HG03571 (cell line): ENCODE results near the gene BCL2L2.
"Not testable (repeated sequence)": the region's sequence is repeated elsewhere in the genome, so short reads cannot be mapped to it uniquely, and the experiment has no call there.

Experiments
- ATAC-seq: cut with Tn5 transposase; IDR thresholded peaks from one replicate; pipeline ENCODE4 v1.9.1; 2021; ENCODE audit not compliant: unreplicated experiment

The BCL2L2 gene, protein sequence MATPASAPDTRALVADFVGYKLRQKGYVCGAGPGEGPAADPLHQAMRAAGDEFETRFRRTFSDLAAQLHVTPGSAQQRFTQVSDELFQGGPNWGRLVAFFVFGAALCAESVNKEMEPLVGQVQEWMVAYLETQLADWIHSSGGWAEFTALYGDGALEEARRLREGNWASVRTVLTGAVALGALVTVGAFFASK

DNA sequence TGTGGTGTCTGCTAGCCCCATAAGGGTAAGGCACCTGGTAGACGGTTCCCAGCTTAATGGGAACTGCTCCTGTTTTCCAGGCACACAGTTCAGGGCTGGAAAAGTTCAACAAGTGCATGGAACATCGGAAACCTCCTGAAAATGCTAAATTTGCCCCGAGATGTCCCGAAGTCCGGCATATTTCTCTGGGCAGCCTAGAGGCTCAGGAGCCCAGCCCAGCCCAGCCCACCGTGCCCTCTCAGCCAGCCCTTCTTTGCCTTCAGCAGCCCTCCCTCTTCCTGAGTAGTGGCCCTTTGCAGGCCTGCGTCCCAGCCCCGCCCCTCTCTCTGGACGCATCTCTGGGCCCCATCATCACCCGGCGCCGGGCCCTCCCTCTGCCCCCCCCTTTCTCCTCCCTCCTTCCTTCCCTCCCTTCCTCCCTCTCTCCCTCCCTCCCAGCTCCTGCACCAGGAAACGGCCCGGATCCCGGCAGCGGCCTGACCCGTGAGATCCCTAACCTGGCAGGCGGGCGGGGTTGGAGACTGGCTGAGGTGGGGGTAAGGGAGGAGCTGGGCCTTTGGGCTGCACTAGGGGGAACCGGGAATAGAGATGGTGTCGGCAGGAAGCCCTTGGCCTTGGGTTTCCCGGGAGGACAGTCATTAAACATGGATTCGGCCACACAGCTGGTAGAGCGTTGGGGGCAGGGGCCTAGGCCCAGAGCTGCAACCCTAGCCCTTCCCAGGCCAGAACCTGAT is at the start of gene BCL2L2:
TSS of gene BCL2L2 (plus strand) at position 422 of the 734 bp plus-strand sequence. CDS start 935 bp downstream, outside the sequence.
- no peak for ATAC-seq

DNA sequence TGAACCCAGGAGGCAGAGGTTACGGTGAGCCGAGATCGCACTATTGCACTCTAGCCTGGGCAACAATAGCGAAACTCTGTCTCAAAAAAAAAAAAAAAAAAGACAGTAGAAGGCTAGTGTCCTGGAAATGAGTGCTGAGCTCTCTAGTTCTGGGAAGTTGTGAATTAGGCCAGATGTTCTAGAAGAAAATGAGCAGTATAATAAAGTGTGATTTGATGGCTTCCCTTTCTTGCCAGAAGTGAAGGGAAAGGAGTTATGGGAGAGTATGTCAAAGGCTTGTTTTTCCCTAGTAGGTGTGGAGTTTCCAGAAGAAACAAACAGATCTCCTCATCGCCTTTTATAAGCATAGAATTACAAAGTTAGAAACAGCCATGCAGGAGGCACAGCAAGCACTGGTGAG is 48.4 kb upstream of the BCL2L2 start:
- no peak for ATAC-seq

DNA sequence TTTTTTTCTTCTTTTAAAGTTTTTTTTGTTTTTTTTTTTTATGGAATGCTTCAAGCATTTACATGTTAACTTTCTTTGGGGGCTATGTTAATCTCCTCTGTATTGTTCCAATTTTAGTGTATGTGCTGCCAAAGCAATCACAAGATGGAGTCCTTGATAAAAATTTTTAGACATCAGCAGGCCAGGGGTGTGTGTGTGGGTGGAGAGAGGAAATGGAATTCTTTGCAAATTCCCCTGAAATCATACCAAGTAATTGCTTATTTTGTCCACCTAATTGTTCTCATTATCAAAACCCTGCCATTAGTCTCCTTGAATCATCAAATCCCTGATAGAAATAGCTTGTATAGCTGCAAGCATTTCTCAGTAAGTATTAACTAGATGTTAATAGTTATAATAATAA is 47.2 kb upstream of the BCL2L2 start:
- ATAC-seq: no peak

DNA sequence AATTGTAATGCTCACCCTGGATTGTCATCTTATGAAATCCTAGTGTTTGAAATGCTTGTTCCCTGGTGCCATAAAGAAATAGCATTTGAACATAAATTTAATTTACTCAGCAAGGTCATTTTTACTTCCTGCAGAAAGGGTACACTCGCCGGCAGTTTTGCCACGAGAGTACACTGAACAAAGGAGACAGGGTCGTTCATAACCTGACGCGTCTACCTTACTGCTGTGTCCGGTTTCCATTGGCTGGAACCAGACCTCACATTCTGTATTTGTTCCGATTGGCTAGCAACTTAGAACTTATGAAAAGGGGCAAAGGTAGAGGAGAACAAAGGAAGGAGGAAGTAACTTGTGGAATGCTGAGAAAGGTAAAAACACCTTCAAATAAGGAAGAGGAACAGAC is 45.8 kb upstream of the BCL2L2 start:
- ATAC-seq: not testable (repeated sequence)

DNA sequence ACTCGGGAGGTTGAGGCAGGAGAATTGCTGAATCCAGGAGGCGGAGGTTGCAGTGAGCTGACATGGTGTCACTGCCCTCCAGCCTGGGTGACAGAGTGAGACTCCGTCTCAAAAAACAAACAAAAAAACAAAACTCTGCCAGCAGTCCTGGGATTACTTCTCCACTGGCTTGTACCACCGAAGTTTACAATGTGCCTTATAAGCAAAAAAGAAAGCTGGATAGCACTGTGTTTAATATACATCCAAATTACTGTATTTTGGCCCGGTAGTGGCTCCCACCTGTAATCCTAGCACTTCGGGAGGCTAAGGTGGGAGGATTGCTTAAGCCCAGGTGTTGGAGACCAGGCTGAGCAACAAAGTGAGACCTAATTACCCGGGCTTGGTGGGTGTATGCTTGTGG is 37.4 kb upstream of the BCL2L2 start:
- ATAC-seq: no peak

DNA sequence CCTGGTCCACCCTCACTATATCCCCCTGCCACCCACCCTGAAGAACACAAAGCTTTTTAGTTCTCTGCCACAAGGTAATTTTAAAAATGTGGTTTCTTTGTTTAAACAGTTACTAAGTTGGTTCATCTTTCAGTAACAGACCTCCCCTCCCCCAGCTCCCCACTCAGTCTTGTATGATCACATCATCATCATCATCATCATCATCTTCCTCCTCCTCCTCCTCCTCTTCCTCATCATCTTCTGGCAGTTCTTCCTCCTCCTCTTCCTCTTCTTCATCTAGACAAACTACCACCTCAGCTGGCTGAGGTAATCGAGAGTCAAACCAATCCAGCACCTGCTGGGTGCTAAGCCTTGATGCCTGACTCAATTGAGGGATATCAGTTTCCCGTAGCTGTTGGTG is 31.2 kb upstream of the BCL2L2 start:
- no peak for ATAC-seq

DNA sequence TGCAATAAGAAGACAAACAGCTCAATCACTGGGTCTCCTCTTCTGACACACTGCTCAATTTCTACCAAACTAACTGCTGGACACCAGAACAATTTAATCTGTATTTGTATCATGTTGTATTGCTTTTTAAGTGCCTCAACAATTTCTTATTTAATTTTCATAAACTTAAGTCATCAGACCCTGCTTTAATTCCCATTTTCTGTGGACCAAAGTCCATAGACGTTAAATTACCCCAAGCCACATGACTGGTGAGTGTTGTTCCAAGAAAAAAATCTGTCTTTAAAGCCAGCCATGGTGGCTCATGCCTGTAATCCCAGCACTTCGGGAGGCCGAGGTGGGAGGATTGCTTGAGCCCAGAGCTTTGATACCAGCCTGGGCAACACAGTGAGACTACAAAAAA is 29.4 kb upstream of the BCL2L2 start:
- no peak for ATAC-seq

DNA sequence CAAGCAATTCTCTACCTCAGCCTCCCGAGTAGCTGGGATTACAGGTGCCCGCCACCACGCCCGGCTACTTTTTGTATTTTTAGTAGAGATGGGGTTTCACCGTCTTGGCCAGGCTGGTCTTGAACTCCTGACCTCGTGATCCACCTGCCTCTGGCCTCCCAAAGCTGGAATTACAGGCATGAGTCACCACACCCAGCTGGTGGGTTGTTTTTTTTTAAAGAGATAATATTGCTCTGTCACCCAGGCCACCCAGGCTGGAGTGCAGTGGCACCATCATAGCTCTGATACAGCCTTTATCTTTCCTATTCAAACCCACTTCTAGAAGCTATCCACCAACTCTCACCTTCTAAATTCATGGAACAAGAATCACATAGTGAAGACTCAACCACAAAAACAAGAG is 28.7 kb upstream of the BCL2L2 start:
- not testable (repeated sequence) for ATAC-seq

DNA sequence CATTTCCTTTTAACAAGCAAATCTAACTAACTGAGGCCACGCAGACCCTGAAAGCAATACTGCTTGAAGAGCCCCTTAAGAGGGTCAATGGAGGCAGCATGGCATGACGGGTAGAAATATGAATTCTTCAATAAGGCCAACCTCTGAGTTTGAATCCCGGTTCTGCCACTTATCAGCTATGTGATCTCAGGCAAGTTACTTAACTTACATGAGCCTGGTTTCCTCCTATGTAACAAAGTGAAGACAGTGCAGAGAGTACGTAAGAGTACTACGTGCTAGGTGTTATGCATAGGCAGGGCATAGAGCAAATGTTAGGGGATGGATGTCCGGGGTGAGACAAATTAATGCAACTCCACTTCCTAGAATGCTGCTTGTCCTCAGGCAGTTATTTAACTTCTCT is 25.4 kb upstream of the BCL2L2 start:
- ATAC-seq: no peak

DNA sequence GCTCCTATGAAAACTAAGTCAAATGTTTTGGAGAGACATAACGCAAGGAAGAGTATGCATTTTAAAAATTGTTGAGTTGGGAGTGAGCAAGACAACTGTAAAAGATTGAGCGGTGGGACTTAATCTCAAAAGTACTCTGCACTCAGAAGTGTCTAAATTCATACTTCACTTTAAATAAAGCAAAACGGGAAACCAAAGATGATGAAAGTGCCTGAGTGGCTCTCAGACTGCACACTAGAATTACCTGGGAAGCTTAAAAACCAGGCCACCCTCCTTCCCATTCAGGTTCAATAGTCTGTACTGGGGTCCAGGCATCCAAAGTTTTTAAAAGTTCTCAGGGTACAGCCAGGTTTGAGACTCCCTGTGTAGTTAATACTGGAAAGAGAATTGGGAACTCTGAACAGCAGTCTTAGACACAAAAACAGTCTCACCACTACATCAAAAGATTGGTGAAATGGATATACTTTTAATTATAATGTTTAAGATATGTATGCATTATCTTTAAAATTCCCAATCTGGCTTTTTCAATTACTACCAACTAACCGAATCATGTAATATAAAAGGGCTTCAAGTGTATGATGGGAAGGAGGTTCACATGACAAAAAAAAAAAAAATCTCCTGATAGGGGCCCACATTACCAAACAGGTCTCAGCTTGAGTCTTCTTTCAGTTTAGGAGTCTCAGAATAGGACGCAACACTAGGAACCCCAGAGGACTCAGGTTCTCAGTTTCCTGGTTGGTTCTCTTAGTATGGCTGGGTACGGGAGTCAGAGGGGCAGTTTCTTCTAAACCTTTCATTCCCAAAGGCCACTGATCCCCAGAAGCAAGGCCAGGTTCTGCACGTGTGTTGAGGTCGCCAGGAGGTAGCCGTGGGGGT is 21.7 kb upstream of the BCL2L2 start:
- no peak for ATAC-seq

DNA sequence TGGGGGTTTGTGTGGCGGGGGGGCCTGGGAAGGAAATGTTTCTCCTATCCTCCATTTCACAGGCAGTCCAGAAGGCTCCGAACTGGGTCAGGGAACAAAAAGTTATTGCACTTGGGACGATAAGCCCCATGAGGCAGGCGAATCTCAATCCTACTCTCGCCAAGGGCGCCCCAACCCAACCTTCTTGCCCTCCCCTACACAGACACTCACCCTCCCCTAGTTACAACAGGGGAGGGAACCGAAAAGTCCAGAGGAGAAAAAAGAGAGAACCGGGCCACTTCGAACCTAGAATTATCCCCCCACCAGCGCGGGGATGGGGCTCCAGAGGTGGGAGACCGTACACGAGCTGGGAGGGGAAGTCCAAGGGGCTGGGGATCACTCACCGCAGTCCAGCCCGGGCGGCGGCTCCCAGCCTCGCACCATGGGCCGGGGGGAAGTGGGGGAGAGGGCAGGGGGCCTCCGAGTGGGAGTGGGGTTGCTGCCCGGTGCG is 21.1 kb upstream of the BCL2L2 start:
- peak; percentile 3 for ATAC-seq

DNA sequence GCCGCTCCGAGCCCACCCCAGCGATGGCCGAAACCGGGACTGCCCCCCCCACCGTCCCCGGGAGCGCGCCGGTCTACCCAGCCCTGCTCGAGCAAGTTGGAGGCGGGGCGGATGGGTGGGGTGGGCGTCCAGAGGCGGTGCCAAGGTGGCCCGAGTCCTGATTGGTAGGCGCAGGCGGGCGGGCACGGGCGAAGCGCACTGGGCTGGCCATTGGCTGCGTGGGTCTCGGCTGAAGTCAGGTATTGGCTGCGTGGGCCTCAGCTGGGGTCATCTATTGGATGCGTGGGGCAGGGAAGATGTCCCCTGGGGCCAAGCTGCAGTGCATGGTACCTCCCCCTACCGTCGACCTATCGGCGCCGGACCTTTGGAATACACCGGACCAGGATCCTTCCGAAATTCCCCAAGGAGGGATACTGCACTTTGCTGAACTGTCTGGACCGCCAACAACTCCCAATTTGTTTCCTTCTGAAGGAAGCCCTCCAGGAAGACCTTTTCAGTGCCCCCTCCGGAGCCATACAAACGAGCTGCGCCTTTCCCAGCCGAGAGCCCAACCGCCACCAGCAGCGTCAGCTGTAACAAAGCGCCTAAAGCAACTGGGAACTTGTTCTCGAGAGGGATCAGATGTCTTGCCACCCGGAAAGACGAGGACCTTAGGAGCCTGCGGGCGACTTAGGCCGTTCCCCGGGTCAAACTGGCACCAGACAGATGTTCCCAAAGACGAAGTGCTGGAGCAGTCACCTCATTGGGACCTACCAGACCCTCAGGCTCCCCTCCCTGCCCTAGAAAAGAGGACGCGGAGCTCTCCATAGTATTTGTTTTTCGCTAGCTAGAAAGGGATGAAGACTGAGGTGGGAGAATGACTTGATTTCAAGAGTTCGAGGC is 20.4 kb upstream of the BCL2L2 start, which contains the start of gene HOMEZ:
TSS of gene HOMEZ (minus strand) at position 113 of the 882 bp plus-strand sequence. CDS start 180 bp downstream, outside the sequence.
- ATAC-seq: peak; percentile 95

DNA sequence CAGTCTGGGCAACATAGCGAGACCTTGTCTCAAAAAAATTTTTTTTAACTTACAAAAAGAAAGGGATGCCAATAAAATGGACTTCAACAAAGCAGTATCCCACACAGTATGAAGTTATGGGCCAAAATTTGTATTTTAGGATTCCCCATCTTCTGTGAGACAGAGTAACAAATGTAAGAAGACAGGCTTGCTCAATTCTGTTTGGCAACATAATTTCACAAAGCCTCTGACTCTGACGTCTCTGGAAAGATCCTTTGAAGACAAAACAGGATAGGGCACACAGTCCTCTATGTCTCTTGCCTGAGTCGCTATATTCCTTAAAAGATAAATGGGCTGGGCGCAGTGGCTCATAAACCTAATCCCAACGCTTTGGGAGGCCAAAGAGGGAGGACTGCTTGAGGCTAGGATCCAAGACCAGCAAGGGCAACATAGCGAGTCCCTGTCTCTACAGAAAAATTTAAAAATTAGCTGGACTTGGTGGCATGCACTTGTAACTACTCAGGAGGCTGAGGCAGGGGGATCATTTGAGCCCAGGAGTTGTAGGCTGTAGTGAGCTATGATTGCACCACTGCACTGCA is 19.6 kb upstream of the BCL2L2 start:
- ATAC-seq: no peak

DNA sequence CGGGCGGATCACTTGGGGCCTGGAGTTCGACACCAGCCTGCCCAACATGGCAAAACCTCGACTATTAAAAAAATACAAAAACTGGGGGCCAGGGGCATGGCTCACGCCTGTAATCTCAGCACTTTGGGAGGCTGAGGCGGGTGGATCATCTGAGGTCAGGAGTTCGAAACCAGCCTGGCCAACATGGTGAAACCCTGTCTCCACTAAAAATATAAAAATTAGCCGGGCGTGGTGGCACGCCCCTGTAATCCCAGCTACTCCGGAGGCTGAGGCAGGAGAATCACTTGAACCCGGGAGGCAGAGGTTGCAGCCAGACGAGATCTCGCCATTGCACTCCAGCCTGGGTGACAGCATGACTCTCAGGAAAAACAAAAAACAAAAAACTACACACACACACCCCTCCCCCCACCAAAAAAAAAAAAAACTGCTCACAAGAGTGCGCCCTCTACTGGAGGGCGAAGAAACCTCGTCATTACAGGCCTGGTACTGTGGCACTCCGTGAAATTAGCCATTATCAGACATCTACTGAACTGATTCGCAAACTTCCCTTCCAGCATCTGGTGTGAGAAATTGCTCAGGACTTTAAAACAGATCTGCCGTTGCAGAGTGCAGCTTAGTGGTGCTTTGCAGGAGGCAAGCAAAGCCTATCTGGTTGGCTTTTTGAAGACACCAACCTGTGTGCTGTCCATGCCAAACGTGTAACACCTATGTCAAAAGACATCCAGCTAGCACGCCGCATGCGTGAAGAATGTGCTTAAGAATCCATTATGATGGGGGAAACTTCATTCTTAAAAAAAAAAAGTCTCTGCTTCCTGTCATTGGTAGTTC is 11.7 kb upstream of the BCL2L2 start:
- ATAC-seq: no peak

DNA sequence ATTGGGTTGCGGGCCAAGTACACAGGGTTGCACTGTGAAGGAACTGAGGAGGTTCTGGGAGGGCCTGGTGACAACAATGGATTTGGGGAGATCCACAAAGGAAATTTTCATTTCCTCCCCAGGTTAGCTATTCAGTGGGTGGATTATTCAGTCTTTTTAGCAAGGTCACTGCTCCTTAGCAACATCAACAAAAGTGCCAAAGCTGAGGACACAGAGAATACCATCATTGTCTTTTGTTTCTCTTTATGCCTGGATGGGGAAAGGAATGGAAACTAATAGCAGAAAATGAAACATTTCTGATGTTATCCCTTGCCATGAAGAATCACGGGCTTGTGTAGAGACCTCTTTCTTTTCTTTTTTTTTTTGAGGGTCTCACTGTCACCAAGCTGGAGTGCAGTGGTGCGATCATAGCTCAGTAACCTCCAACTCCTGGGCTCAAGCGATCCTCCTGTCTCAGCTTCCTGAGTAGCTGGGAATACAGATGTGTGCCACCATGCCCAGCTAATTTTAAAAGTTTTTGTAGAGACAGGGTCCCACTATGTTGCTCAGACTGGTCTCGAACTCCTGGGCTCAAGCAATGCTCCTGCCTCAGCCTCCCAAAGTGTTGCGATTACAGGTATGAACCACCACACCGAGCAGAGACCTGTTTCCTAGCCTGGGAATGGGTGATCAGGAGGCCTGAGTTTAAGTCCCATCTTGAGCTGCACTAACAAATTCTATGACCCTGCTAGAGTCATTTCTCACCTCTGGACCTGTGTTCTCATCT is 10.4 kb upstream of the BCL2L2 start:
- no peak for ATAC-seq

DNA sequence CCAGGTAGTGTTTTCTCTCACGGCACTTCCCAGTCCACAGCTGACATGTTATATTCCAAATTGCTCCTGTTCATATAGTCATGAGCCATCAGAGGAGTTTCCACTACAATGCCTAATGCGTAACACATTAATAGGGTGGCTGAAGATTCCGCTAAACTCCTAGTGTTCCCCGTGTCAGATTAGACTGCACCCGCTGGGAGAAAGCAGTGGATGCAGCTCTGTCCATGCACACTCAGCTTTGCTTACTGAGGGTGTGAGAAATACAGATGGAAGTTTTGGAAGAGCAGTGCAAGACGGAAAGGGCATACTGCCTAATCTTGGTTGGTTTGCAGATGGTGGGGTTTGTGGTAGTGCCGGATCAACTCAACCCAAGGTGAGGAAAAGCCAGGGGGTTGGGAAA is 9.5 kb upstream of the BCL2L2 start:
- ATAC-seq: no peak

DNA sequence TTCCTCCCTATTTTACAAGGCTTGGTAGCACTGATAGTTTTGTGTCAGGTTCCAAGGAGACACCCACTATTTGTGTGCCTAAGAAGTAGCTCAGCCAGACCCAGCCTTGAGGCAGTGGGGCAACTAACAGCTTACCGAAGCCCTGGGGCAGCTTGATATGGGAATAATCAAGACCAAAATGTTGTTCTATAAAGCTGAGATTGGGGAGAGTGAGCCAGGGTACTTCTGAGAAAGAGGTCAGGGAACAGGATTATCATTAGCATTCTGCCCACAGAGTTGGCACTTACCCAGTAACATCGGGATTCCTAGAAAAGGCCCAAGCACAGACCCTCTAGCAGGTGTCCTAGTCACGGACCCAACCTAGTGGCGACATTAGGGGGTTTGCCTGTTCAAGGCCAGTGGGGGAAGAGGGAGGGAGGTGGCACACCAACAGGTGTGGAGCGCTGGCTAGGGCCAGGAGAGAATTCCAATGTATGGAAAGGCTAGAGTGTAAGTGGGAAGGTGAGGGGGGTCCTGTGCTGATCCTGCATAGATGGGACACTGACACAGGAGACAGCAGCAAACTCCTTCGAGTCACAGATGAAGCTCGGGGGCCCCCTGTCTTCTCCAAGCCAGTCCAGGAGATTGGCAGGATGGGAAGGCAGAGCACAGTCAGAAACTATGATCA is 8.9 kb upstream of the BCL2L2 start:
- ATAC-seq: no peak
